ENCODE results near the gene PCDHB8.
A peak's percentile ranks its signal among the peaks of the same experiment; 100 is the strongest.
"Not testable (repeated sequence)": the region's sequence is repeated elsewhere in the genome, so short reads cannot be mapped to it uniquely, and the experiment has no call there.

Gene PCDHB8

GRCh38 chr5:141174291-141175104 is 3.1 kb upstream of the PCDHB8 start:
- H3K27ac Mint-ChIP-seq; ATAC-seq; H3K4me3 Mint-ChIP-seq; H3K36me3 Mint-ChIP-seq (ENCODE audit: low read depth); DNase-seq; H3K4me1 Mint-ChIP-seq: not testable (repeated sequence)
- H3K27me3 Mint-ChIP-seq = peaks cover 23% of the 10 kb centered on the region
- peaks cover 13% of the 10 kb centered on the region for H3K9me3 Mint-ChIP-seq

DNA sequence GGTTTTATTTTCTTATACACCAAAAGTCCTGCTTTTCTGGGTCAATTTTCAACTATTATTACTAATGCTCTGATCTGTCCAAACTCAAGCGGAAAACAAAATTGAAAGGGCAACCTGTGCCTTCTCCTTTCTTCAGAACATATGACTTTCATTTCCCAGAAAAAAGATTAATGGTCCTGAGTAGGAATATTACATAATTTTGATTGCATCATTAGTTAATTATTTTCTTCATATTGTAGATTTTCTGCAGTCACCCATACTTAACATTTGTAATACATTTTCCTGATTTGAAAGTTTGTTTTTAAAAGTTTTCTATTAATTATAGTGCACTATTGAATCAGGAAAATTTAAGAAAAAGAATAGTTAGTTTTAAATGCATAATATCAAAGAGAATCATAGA is 1.7 kb upstream of the PCDHB8 start:
- Mint-ChIP-seq H3K4me3 (no peak overlapping the region), H3K4me1 (no peaks in the 10 kb centered on the region), H3K27me3 (peaks cover 24% of the 10 kb centered on the region), H3K36me3 (ENCODE audit: low read depth) (peaks cover 5% of the 10 kb centered on the region), H3K9me3 (peaks cover 20% of the 10 kb centered on the region), H3K27ac (no peak overlapping the region)
- DNase-seq = no peak
- no peak for ATAC-seq

DNA sequence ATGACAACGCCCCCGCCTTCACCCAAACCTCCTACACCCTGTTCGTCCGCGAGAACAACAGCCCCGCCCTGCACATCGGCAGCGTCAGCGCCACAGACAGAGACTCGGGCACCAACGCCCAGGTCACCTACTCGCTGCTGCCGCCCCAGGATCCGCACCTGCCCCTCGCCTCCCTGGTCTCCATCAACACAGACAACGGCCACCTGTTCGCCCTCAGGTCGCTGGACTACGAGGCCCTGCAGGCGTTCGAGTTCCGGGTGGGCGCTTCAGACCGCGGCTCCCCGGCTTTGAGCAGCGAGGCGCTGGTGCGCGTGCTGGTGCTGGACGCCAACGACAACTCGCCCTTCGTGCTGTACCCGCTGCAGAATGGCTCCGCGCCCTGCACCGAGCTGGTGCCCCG is 1.8 kb downstream of the PCDHB8 start:
- Mint-ChIP-seq H3K27me3 (peaks cover 30% of the 10 kb centered on the region), H3K9me3 (peaks cover 25% of the 10 kb centered on the region)
- not testable (repeated sequence) for H3K27ac Mint-ChIP-seq; ATAC-seq; H3K36me3 Mint-ChIP-seq (ENCODE audit: low read depth); H3K4me3 Mint-ChIP-seq; H3K4me1 Mint-ChIP-seq; DNase-seq

GRCh38 chr5:141179876-141180275 is 2.3 kb downstream of the PCDHB8 start:
- H3K27ac Mint-ChIP-seq; H3K4me3 Mint-ChIP-seq; DNase-seq; H3K4me1 Mint-ChIP-seq; ATAC-seq; H3K36me3 Mint-ChIP-seq (ENCODE audit: low read depth): not testable (repeated sequence)
- peaks cover 29% of the 10 kb centered on the region for H3K9me3 Mint-ChIP-seq
- H3K27me3 Mint-ChIP-seq = peaks cover 35% of the 10 kb centered on the region

- Mint-ChIP-seq H3K4me1 (no peaks in the 10 kb centered on the region), H3K4me3 (no peak overlapping the region), H3K27ac (no peak overlapping the region), H3K9me3 (peaks cover 32% of the 10 kb centered on the region), H3K27me3 (peaks cover 40% of the 10 kb centered on the region), H3K36me3 (ENCODE audit: low read depth) (peaks cover 7% of the 10 kb centered on the region)
- DNase-seq (no peak), ATAC-seq (no peak)
These were observed 2.7 kb downstream of the PCDHB8 start for GRCh38 chr5:141180313-141180712.

DNA sequence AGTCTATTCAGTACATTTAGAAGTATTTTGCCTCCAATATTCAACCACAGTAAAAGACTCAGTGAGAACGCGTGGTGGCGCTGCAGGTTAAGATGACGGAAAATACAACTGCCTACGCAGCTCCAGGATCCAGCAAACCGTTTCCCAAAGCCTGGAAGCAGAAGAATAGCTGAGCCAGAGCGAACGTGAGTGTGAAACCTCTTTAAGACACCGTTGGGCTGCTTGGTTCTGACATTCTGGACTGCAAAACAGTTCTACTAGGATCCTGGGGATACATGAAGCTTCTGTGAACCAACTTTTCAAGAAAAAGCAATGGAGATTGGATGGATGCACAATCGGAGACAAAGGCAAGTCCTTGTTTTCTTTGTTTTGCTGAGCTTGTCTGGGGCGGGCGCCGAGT is 4.7 kb downstream of the PCDHB8 start, which contains the start of gene PCDHB16:
Gene PCDHB16 (plus strand): TSS at position 140 of the 400 bp plus-strand sequence. CDS start 173 bp downstream, at position 313.
- peaks cover 10% of the 10 kb centered on the region for H3K36me3 Mint-ChIP-seq (ENCODE audit: low read depth)
- H3K4me1 Mint-ChIP-seq = peaks cover 4% of the 10 kb centered on the region
- DNase-seq (no peak), ATAC-seq (no peak)
- no peak within 1 kb of the TSS for H3K27ac Mint-ChIP-seq
- peaks cover 37% of the 10 kb centered on the region for H3K9me3 Mint-ChIP-seq
- H3K27me3 Mint-ChIP-seq = peaks cover 49% of the 10 kb centered on the region
- no peak within 1 kb of the TSS for H3K4me3 Mint-ChIP-seq

DNA sequence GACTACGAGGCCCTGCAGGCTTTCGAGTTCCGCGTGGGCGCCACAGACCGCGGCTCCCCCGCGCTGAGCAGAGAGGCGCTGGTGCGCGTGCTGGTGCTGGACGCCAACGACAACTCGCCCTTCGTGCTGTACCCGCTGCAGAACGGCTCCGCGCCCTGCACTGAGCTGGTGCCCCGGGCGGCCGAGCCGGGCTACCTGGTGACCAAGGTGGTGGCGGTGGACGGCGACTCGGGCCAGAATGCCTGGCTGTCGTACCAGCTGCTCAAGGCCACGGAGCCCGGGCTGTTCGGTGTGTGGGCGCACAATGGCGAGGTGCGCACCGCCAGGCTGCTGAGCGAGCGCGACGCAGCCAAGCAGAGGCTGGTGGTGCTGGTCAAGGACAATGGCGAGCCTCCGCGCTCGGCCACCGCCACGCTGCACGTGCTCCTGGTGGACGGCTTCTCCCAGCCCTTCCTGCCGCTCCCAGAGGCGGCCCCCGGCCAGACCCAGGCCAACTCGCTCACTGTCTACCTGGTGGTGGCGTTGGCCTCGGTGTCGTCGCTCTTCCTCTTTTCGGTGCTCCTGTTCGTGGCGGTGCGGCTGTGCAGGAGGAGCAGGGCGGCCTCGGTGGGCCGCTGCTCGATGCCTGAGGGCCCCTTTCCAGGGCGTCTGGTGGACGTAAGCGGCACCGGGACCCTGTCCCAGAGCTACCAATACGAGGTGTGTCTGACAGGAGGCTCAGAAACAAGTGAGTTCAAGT is 6.7 kb downstream of the PCDHB8 start:
- not testable (repeated sequence) for H3K4me1 Mint-ChIP-seq, ATAC-seq, H3K27ac Mint-ChIP-seq, H3K4me3 Mint-ChIP-seq, DNase-seq
- H3K9me3 Mint-ChIP-seq = peaks cover 46% of the 10 kb centered on the region
- peaks cover 58% of the 10 kb centered on the region for H3K27me3 Mint-ChIP-seq
- H3K36me3 Mint-ChIP-seq (ENCODE audit: low read depth) = peaks cover 15% of the 10 kb centered on the region

GRCh38 chr5:141186897-141187512 is 9.4 kb downstream of the PCDHB8 start, which contains the start of gene PCDHB9:
TSS of gene PCDHB9 (plus strand) at chr5:141187161. CDS start at chr5:141187319, 158 bp downstream.
- peaks cover 19% of the 10 kb centered on the region for H3K36me3 Mint-ChIP-seq (ENCODE audit: low read depth)

GRCh38 chr5:141188682-141189081 is 11.1 kb downstream of the PCDHB8 start:
- DNase-seq, H3K4me1 Mint-ChIP-seq, ATAC-seq, H3K4me3 Mint-ChIP-seq, H3K27ac Mint-ChIP-seq: not testable (repeated sequence)
- H3K27me3 Mint-ChIP-seq = peaks cover 50% of the 10 kb centered on the region
- H3K36me3 Mint-ChIP-seq (ENCODE audit: low read depth) = peaks cover 21% of the 10 kb centered on the region
- H3K9me3 Mint-ChIP-seq = peaks cover 35% of the 10 kb centered on the region

More at GRCh38 chr5:141186897-141187512, 9.4 kb downstream of the PCDHB8 start, which contains the start of gene PCDHB9:
- H3K4me1 Mint-ChIP-seq = peaks cover 4% of the 10 kb centered on the region
- H3K9me3 Mint-ChIP-seq = peaks cover 44% of the 10 kb centered on the region
- DNase-seq (peak; percentile 20), ATAC-seq (no peak)
- no peak within 1 kb of the TSS for H3K27ac Mint-ChIP-seq
- H3K27me3 Mint-ChIP-seq = peaks cover 55% of the 10 kb centered on the region
- H3K4me3 Mint-ChIP-seq = peak within 1 kb of the TSS; percentile 30

- DNase-seq, H3K4me1 Mint-ChIP-seq, H3K27ac Mint-ChIP-seq, ATAC-seq, H3K4me3 Mint-ChIP-seq: not testable (repeated sequence)
- Mint-ChIP-seq H3K9me3 (peaks cover 35% of the 10 kb centered on the region), H3K36me3 (ENCODE audit: low read depth) (peaks cover 22% of the 10 kb centered on the region), H3K27me3 (peaks cover 50% of the 10 kb centered on the region)
These were observed 11.5 kb downstream of the PCDHB8 start for GRCh38 chr5:141189131-141189530.

GRCh38 chr5:141192110-141192725 is 14.6 kb downstream of the PCDHB8 start, which contains the start of gene PCDHB10:
TSS of gene PCDHB10 (plus strand) at chr5:141192353. CDS start at chr5:141192553, 200 bp downstream.
- Mint-ChIP-seq H3K9me3 (peaks cover 37% of the 10 kb centered on the region), H3K36me3 (ENCODE audit: low read depth) (peaks cover 20% of the 10 kb centered on the region), H3K27ac (no peak within 1 kb of the TSS), H3K4me3 (no peak within 1 kb of the TSS), H3K27me3 (peaks cover 37% of the 10 kb centered on the region), H3K4me1 (no peaks in the 10 kb centered on the region)
- peak; percentile 25 for DNase-seq
- no peak for ATAC-seq

- not testable (repeated sequence) for ATAC-seq, H3K27ac Mint-ChIP-seq, H3K4me3 Mint-ChIP-seq, DNase-seq, H3K4me1 Mint-ChIP-seq
- H3K9me3 Mint-ChIP-seq = peaks cover 44% of the 10 kb centered on the region
- H3K36me3 Mint-ChIP-seq (ENCODE audit: low read depth) = peaks cover 15% of the 10 kb centered on the region
- peaks cover 39% of the 10 kb centered on the region for H3K27me3 Mint-ChIP-seq
These were observed 16.7 kb downstream of the PCDHB8 start for GRCh38 chr5:141194332-141194731.

GRCh38 chr5:141196363-141196762 is 18.8 kb downstream of the PCDHB8 start:
- no peaks in the 10 kb centered on the region for H3K4me1 Mint-ChIP-seq
- no peak overlapping the region for H3K4me3 Mint-ChIP-seq
- H3K27me3 Mint-ChIP-seq = peaks cover 46% of the 10 kb centered on the region
- H3K9me3 Mint-ChIP-seq = peaks cover 51% of the 10 kb centered on the region
- no peak overlapping the region for H3K27ac Mint-ChIP-seq
- ATAC-seq (no peak), DNase-seq (no peak)
- peaks cover 21% of the 10 kb centered on the region for H3K36me3 Mint-ChIP-seq (ENCODE audit: low read depth)

All from activated naive CD8-positive, alpha-beta T cell treated with anti-CD3 and anti-CD28 coated beads, Interleukin-2, amount 50 U/mL, for 24 hours (primary cell).